ENCODE results near the gene EEF2K.
"Not testable (repeated sequence)": the region's sequence is repeated elsewhere in the genome, so short reads cannot be mapped to it uniquely, and the experiment has no call there.

The EEF2K gene

GRCh38 chr16:22213801-22214200 lies 7.7 kb downstream of the EEF2K start:
- DNase-seq: no peak

- DNase-seq: no peak
Observed at GRCh38 chr16:22214402-22214801, 8.3 kb downstream of the EEF2K start.

- DNase-seq: no peak
Observed at GRCh38 chr16:22214889-22215288, 8.8 kb downstream of the EEF2K start.

GRCh38 chr16:22216191-22216831 lies 10.2 kb downstream of the EEF2K start:
- no peak for DNase-seq

DNA sequence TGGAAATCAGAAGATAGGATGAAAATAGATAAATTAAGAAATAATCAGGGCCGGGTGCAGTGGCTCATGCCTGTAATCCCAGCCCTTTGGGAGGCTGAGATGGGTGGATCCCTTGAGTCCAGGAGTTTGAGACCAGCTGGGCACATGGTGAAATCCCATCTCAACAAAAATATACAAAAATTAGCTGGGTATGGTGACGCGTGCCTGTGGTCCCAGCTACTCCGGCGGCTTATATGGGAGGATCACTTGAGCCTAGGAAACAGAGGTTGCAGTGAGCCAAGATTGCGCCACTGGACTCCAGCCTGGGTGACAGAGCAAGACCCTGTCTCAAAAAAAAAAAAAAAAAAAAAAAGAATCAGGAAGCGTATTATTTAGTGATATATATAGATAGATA lies 10.8 kb downstream of the EEF2K start:
- DNase-seq: not testable (repeated sequence)

- DNase-seq: no peak
Observed at GRCh38 chr16:22217890-22218730, 12.0 kb downstream of the EEF2K start.

DNA sequence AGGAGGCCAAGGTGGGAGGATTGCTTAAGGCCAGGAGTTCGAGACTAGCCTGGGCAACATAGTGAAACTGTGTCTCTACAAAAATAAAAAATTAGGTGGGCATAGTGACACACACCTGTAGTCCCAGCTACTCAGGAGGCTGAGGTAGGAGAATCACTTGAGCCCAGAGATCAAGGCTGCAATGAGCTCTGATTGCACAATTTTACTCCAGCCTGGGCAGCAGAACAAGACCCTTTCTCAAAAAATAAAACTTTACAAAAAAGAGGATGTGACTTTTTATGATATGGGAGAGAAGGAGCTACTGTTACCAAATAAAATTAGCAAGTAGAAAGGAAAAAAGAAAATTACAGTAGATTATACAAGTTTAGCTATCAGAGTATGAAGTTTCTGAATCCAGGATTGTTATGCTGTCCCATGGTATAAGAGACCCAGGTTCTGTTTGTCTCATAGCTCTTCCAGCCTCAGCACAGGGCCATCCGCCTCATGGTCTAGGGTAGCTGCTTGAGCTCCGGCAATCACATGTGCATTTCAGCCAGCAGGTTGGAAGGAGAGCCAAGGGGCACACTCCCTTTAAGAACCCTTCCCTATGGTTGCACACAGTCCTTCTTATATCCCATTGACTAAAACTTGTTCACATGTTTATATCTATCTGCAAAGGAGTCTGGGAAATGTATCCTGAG lies 13.5 kb downstream of the EEF2K start:
- DNase-seq: no peak

DNA sequence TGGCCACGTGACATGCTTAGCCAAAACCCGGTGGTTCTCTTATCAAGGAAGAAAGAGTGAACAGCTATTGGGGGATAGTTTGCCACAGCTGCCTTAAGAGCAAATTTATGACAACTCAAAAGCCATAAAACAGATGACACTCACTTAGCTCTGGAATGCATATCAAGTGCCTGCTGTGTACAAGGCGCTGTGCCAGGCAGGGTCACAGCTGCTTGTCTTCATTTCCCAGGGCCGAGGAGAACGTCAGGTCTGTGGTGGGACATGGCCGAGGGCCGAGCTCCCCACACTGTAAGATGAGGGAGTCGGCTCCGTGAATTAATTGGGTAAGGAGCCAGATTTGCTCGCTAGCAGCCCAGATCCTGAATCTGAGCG lies 14.0 kb downstream of the EEF2K start:
- no peak for DNase-seq

DNA sequence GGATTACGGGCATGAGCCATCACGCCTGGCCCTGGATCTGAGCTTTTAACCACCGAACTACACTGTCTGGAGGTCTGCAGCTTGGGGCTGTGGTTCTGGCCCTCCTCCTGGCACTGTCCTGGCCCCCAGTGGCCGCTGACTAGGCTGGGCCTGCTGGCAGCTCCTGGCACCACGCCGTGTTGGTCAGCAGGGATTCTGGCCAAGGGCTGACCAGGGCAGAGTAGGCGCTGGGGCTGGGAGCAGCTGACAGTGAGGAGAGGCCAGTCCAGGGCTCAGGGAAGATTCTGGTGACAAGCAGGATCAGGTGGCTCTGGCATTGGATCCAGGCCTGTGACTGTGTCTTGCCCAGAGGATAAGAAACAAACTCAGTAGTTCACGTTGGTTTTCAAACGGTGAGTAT lies 14.6 kb downstream of the EEF2K start:
- DNase-seq: no peak

DNA sequence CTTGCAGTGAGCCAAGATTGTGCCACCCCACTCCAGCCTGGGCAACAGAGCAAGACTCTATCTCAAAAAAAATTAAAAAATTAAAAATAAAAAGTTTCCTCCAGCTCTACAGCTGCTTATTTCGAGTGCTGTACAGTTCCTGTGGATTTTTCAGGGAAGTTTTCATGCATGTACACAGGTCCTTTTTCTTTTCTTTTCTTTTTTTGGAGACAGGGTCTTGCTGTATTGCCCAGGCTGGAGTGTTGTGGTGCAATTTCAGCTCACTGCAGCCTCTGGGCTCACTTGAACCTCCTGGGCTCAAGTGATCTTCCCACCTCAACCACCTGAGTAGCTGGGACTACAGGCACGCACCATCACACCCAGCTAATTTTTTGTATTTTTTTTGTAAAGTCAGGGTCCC lies 15.9 kb downstream of the EEF2K start:
- DNase-seq: no peak

- DNase-seq: no peak
Observed at GRCh38 chr16:22222998-22223397, 16.9 kb downstream of the EEF2K start.

GRCh38 chr16:22225060-22225459 lies 19.0 kb downstream of the EEF2K start:
- no peak for DNase-seq

DNA sequence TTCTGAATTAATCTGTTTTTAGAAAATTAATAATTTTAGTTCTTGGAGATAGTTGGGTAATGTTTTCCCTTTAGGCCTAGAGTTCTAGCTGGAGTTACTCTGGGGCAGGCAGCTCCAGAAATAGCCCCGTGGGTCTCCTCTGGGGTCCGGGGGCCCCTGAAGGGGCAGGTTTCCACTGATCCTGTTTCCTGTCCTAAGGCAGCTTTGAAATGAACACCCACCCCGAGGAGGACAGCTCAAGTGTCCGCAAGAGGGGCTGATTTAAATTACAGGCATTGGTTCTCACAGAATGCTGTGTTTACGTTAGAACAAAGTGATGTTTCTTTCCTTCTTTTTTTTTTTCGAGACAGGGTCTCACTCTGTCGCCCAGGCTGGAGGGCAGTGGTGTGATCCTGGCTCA lies 23.8 kb downstream of the EEF2K start:
- no peak for DNase-seq

GRCh38 chr16:22232277-22233036 lies 26.4 kb downstream of the EEF2K start:
- DNase-seq: no peak

DNA sequence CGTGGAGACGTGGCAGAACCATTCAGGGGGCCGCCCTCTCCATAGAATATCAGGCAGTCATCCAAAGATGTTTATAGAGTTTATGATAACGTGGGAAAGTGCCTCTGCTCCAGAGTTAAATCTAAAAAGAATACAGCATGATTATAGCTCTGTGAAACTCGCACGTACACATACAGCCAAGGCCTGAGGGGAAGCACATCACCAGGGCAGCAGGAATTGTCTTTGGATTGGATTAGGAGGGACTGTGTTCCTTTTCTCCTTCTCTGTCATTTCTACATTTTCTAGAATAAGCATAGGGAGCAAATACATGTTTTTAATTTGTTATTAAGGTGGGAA lies 26.9 kb downstream of the EEF2K start:
- DNase-seq: no peak

GRCh38 chr16:22235839-22236745 lies 30.0 kb downstream of the EEF2K start:
- DNase-seq: no peak

DNA sequence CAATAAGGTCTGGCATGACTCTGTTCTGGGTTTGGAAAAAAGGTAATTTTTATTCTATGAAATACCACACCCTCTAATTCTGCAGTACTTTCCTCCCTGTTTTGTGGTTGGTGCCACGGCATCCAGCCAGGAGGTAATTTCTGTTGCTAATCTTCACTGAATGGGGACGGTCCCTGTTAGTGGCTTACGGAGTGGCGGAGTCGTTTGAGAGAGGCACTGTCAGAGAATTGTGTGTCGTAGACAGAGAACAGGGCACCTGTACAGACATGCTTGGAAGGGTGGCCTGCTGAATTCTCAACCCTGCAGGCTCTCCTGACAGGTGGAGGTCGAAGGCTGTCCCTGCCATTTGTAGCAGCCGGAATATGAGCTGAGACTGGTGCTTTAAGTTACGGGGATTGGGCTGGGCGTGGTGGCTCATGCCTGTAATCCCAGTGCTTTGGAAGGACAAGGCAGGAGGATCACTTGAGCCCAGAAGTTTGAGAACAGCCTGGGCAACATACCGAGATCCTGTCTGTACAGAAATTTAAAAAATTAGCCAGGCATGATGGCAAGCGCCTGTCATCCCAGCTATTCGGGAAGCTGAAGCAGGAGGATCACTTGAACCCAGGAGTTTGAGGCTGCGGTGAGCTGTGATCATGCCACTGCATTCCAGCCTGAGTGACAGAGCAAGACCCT lies 33.2 kb downstream of the EEF2K start:
- DNase-seq: no peak

- DNase-seq: no peak
Observed at GRCh38 chr16:22240023-22240710, 34.1 kb downstream of the EEF2K start.

GRCh38 chr16:22250522-22250921 lies 44.4 kb downstream of the EEF2K start:
- DNase-seq: no peak

- DNase-seq: no peak
Observed at GRCh38 chr16:22252317-22252716, 46.2 kb downstream of the EEF2K start.

GRCh38 chr16:22253272-22253671 lies 47.2 kb downstream of the EEF2K start:
- no peak for DNase-seq
